HG03108 (cell line): Measurements from ENCODE around the gene ZNF619.

ENCODE experiments used
- ATAC-seq: cut with Tn5 transposase; IDR thresholded peaks from one replicate; pipeline ENCODE4 v1.9.1; 2021; ENCODE audit warnings: moderate library complexity; ENCODE audit not compliant: unreplicated experiment

ZNF619 gene

GRCh38 chr3:40524568-40525285 lies 47.8 kb downstream of the ZNF619 start, which contains the start of gene ZNF621:
ZNF621 (plus strand) TSS chr3:40524960; CDS start chr3:40525841, 881 bp downstream.
- peak; percentile 99 for ATAC-seq

GRCh38 chr3:40528426-40528825 lies 51.5 kb downstream of the ZNF619 start:
- ATAC-seq = no peak

GRCh38 chr3:40532252-40532651 lies 55.3 kb downstream of the ZNF619 start:
- no peak for ATAC-seq

GRCh38 chr3:40534283-40534682 lies 57.4 kb downstream of the ZNF619 start:
- ATAC-seq = no peak
